Fibroblast of lung (primary cell): ENCODE measurements around the gene PTPRM.

Source experiments
- CTCF ChIP-seq, 2 donors: IDR thresholded peaks in 1 of 2; conservative IDR thresholded peaks in 1 of 2; 1 replicate in 1 of 2; 2 replicates in 1 of 2; pipeline ENCODE4 v1.5.1; 2011 to 2012; ENCODE audit warnings: low read length in 2 of 2, control low read depth in 1 of 2, inconsistent platforms in 1 of 2, low read depth in 1 of 2, mild to moderate bottlenecking in 1 of 2
- EZH2 ChIP-seq: IDR thresholded peaks from 2 replicates; pipeline ENCODE4 v1.5.1; 2012; ENCODE audit warnings: low read length, control low read depth, mild to moderate bottlenecking; ENCODE audit errors: missing control alignments

- TF ChIP-seq EZH2 (no peak), CTCF (conservative IDR thresholded peaks at IDR 0.05 in 1 of 2, IDR thresholded peaks at IDR 0.05 in 1 of 2; ENCODE audit: low read depth in 1 of 2, low read length in 2 of 2) (no peak)
Observed at GRCh38 chr18:7990670-7991069, 423.6 kb downstream of the PTPRM start.
